HG03575 (cell line): ENCODE results near the gene NSG1.
"Not testable (repeated sequence)": the region's sequence is repeated elsewhere in the genome, so short reads cannot be mapped to it uniquely, and the experiment has no call there.

Experiments
- ATAC-seq: cut with Tn5 transposase; IDR thresholded peaks from one replicate; pipeline ENCODE4 v1.9.1; 2021; ENCODE audit not compliant: unreplicated experiment, insufficient number of reproducible peaks, low FRiP score; ENCODE audit errors: extremely low read depth

The NSG1 gene, protein sequence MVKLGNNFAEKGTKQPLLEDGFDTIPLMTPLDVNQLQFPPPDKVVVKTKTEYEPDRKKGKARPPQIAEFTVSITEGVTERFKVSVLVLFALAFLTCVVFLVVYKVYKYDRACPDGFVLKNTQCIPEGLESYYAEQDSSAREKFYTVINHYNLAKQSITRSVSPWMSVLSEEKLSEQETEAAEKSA

GRCh38 chr4:4386736-4387392, at the start of gene NSG1:
Gene NSG1, plus strand, starts transcription at chr4:4387102. Its CDS starts 528 bp downstream, at chr4:4387630.
- ATAC-seq, result no peak

GRCh38 chr4:4338210-4339001, 48.5 kb upstream of the NSG1 start:
- ATAC-seq, result no peak

DNA sequence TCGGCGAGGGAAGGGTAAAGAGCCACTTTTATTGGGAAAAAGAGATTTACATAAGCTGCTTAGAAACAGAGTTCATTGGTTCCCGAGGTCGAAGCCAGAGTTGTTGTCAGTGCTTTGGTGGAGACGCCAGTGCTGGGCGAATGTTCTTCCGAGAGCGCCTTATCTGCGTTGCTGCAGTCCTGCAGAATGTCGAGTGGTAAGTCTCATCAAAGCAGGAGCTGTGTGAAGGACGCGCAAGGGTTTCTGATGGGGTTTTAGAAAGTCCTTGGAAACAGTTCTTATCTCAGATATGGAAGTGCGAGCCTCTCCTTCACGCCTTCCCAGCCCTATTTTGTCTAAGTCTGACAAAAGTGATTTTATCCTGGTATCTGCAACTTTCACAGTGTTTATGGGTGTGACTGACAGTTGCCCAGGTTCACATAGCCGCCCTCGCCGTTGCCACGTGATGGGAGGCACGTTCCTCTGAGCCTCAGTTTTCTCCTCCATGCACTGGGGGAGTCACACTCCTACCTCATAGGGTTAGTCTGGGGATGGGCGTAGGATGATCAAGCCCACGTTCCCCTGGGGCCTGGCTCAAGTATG, 47.3 kb upstream of the NSG1 start:
- no peak for ATAC-seq

DNA sequence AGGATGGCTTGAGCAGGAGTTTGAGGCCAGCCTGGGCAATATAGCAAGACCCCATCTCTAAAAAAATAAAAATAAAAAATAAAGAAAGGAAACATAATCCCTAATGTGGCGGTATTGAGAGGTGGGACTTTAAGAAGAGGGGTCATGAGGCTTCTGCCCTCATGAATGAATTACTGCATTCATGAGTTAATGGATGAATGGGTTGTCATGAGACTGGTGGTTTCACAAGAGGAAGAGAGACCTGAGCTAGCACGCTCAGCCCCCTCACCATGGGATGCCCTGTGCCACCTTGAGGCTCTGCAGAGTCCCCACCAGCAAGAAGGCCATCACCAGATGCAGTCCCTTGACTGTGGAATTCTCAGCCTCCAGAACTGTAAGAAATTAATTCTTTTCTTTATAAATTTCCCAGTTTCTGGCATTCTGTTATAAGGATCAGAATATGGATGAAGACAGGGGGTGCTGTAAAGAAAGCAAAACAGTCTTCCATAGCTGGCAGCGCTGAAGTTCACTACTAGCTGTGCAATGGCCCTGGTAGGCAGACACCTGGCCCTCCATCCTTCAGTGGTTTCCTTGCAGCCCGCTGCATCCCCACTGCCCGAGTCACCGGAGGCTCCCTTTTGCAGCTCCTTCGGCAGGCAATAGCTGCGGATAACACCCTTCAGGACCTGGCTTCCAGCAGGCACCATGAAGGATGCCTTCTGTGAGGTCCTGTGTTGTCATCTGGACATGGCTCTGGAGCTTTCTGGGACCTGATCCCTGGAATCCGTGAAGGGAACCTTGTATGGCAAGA, 44.8 kb upstream of the NSG1 start:
- ATAC-seq, result no peak

- ATAC-seq, result no peak
Measured at GRCh38 chr4:4343038-4343437, 43.9 kb upstream of the NSG1 start.

GRCh38 chr4:4344915-4345527, 41.9 kb upstream of the NSG1 start:
- ATAC-seq, result no peak

DNA sequence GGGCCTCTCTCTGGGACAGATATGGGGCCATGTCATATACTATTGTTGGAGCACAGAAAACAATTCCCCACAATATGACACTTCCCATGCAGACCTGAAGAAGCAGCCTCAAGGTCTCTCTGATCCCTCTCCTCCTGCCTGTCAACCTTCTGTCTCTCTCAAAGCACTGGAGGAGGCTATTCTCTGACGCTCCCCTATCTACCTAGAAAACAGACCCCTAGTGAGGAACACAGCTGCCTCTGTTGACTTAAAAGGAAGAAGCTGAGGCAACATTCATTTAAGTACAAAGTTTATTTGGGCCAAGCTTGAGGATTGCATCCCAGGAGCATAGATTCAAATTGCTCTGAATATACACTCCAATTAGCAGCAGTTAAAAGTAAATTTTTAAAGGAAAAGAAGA, 39.3 kb upstream of the NSG1 start:
- no peak for ATAC-seq

DNA sequence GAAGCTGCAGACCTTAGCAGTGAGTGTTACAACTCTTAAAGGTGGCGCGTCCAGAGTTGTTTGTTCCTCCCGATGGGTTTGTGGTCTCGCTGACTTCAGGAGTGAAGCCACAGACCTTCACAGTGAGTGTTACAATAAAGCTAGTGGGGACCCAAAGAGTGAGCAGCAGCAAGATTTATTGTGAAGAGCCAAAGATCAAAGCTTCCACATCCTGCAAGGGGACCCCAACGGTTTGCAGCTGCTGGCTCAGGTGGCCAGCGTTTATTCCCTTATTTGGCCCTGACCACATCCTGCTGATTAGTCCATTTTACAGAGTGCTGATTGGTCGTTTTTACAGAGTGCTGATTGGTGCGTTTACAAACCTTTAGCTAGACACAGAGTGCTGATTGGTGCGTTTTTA, 38.3 kb upstream of the NSG1 start:
- not testable (repeated sequence) for ATAC-seq

DNA sequence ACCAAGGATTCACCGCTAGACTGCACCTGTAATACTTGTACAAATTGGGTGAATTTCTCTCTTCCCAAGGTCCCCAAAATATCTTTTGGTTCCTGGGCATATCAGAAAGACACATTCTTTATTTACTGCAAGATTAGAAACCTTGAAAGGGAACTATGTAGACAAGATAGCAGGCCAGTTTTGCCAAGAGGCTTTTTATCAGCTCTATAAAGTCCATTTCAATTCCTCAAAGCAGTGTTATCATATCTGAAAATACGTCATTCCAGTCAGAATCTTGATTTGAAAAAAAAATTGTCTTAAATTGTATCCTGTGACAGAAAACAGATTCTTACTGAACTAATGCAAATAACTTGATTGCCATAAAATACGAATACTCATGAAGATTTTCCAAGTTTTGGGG, 37.0 kb upstream of the NSG1 start:
- no peak for ATAC-seq

- ATAC-seq, result no peak
Measured at GRCh38 chr4:4350909-4351308, 36.0 kb upstream of the NSG1 start.

- no peak for ATAC-seq
Measured at GRCh38 chr4:4355302-4355701, 31.6 kb upstream of the NSG1 start.

GRCh38 chr4:4356106-4357041, 30.5 kb upstream of the NSG1 start:
- no peak for ATAC-seq

DNA sequence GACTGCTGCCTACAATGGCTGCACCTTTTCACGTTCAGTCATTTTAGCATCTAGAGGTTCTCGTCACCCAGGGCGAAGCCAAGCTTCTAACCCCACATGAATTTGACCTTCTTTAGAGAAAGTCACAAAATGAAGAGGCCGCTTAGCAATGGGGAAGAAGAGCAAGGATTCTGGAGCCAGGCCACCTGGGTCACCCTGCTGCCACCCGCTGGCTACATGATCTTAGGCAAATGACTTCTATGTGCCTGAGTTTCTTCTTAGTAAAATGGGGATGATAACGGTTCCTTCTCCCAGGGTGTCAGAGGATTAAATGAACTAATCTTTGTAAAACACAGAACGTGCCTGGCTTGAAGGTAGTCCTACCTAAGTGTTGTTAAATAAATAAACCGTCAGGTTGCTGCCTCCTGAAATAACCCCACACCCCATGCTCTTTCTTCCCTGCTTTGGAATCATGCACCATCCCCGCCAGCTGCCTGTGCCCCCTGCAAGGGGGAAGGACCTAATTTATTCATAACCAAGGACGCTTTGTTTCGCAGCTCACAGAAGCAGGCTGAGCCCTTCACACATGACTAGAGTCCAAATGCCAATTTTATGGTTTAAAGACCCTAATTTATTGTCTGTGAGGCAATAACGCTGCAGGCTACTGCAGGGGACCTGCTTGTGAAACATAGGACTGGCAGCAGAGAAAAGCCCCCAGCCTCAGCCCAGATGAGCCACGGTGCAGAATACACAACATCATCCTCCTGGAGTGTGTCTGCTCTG, 28.6 kb upstream of the NSG1 start:
- ATAC-seq, result no peak

- no peak for ATAC-seq
Measured at GRCh38 chr4:4361883-4362282, 25.0 kb upstream of the NSG1 start.

GRCh38 chr4:4362991-4363697, 23.8 kb upstream of the NSG1 start:
- no peak for ATAC-seq

DNA sequence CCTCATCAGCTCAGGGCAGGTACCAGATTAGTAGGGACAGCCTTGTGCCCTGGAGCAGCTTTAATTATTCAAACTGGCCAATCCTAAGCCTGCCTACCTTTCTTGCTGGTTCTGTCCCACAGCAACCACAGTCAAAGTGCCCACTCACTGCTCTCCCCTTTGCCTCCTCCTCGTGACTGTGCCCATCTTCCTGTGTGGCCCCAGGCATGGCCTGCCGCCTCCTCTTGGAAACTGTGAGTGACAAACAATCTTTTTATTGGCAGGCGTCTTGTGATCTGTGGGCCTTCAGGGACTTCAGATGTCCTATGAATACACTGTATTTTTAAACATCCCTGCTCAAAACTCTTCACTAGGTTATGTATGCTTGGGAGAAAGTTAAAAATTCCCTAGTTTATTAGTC, 22.8 kb upstream of the NSG1 start:
- ATAC-seq, result no peak
